Measurements from ENCODE around the gene ROCK1. TPM values are rescaled to one million over a fixed set of nuclear protein-coding genes. Genes with fewer than 3 reads are reported as not detected.

The ROCK1 gene
- total and polyA plus RNA-seq, 2 of the 8 experiments (the other 6 are each of a cell fraction or from before 2014, with no cell fraction given) = 4.2 to 48.9 TPM

- Histone ChIP-seq H3K79me1 (ENCODE audit: low read depth, low read length) (peaks cover 3% of the 10 kb centered on the region; the same call in 1 of the 2 replicates), H3K4me1 (replicated peaks in 1 of 4; ENCODE audit: control insufficient read depth in 3 of 4, insufficient read depth in 4 of 4, low read length in 3 of 4) (no peaks in the 10 kb centered on the region), H3K79me2 (ENCODE audit: control insufficient read depth in 1 of 2, insufficient read depth in 2 of 2, low read length in 2 of 2) (peaks cover 0 to 94% of the 10 kb centered on the region in 2 experiments; a peak in 3 of 4 replicates), H4K20me1 (replicated peaks in 1 of 2; ENCODE audit: control insufficient read depth in 1 of 2, insufficient read depth in 2 of 2, low read length in 2 of 2) (peaks cover 1 to 4% of the 10 kb centered on the region in 2 experiments), H2BK20ac (ENCODE audit: low read length) (no peak overlapping the region), H3K9me3 (ENCODE audit: insufficient read depth in 2 of 2, low read depth in 1 of 2, low read length in 1 of 2) (no peaks in the 10 kb centered on the region), H3K4me2 (ENCODE audit: insufficient read depth in 1 of 2, low read depth in 2 of 2, low read length in 2 of 2) (no peak overlapping the region), H3K4me3 (ENCODE audit: extremely low read depth in 1 of 4, insufficient read depth in 2 of 4, low read depth in 3 of 4, low read length in 4 of 4) (no peak overlapping the region), H2BK15ac (ENCODE audit: low read length) (no peak overlapping the region), H3K18ac (ENCODE audit: extremely low read depth, low read length) (no peak overlapping the region), H3K23ac (ENCODE audit: insufficient read length) (no peak overlapping the region), H3K27ac (ENCODE audit: low read depth, low read length) (no peak overlapping the region), H3K36me3 (ENCODE audit: control insufficient read depth in 2 of 4, insufficient read depth in 4 of 4, low read length in 3 of 4) (no peaks in the 10 kb centered on the region), H2AK5ac (ENCODE audit: low read depth, low read length) (no peak overlapping the region), H2AFZ (ENCODE audit: low read length) (no peak overlapping the region), H3K27me3 (replicated peaks in 1 of 4; ENCODE audit: control insufficient read depth in 3 of 4, extremely low read depth in 1 of 4, insufficient read depth in 3 of 4, low read length in 3 of 4) (no peaks in the 10 kb centered on the region), H4K8ac (ENCODE audit: extremely low read depth, insufficient read depth, low read length) (no peak overlapping the region), H2BK5ac (ENCODE audit: low read depth, low read length) (no peak overlapping the region), H3K4ac (replicated peaks; ENCODE audit: insufficient read length, low read depth, low read length) (no peak overlapping the region), H3K14ac (ENCODE audit: insufficient read length) (no peak overlapping the region), H4K91ac (replicated peaks; ENCODE audit: insufficient read length, low read length) (no peak overlapping the region), H3K23me2 (ENCODE audit: low read depth, low read length) (no peaks in the 10 kb centered on the region), H3K9ac (replicated peaks in 1 of 4; ENCODE audit: extremely low read depth in 1 of 4, low read depth in 3 of 4, low read length in 3 of 4) (no peak overlapping the region), H2BK12ac (ENCODE audit: low read depth, low read length) (no peak overlapping the region), H4K5ac (ENCODE audit: insufficient read length, low read depth, low read length) (no peak overlapping the region), H3K56ac (replicated peaks; ENCODE audit: insufficient read length, low read depth, low read length) (no peak overlapping the region), H2BK120ac (replicated peaks; ENCODE audit: low read depth, low read length) (no peak overlapping the region)
- CTCF ChIA-PET (ENCODE audit: partially characterized antibody) = no interaction called here
- DNase-seq (ENCODE audit: low read depth in 1 of 2, low spot score in 2 of 2) (no peak), FAIRE-seq (no peak)
- 93% methylated on average over 3 of the region's 3 CpGs; no CpG with 5 or more reads in 1 of the 2 experiments for WGBS, 2 experiments (ENCODE audit: extremely low coverage in 1 of 2, insufficient coverage in 1 of 2, insufficient read length in 1 of 2, insufficient replicate concordance in 2 of 2, low coverage in 1 of 2, low lambda C conversion rate in 2 of 2, missing lambda C conversion rate in 1 of 2)
- POLR2A ChIA-PET (ENCODE audit: partially characterized antibody) = no interaction called here
- no peak for TF ChIP-seq GABPA (IDR thresholded peaks at IDR 0.05; ENCODE audit: borderline replicate concordance, insufficient read depth, low read length)
- no peak for TF ChIP-seq JUN (IDR thresholded peaks at IDR 0.05; ENCODE audit: low read depth, low read length)
- TF ChIP-seq ASH2L (IDR thresholded peaks at IDR 0.05; ENCODE audit: low read length) = no peak
- TF ChIP-seq BRCA1 (IDR thresholded peaks at IDR 0.05; ENCODE audit: low read depth, low read length) = no peak
- no peak for TF ChIP-seq POLR2AphosphoS5 (IDR thresholded peaks at IDR 0.05; ENCODE audit: low read depth, low read length)
- TF ChIP-seq, protein P1, sequence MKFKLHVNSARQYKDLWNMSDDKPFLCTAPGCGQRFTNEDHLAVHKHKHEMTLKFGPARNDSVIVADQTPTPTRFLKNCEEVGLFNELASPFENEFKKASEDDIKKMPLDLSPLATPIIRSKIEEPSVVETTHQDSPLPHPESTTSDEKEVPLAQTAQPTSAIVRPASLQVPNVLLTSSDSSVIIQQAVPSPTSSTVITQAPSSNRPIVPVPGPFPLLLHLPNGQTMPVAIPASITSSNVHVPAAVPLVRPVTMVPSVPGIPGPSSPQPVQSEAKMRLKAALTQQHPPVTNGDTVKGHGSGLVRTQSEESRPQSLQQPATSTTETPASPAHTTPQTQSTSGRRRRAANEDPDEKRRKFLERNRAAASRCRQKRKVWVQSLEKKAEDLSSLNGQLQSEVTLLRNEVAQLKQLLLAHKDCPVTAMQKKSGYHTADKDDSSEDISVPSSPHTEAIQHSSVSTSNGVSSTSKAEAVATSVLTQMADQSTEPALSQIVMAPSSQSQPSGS (IDR thresholded peaks at IDR 0.05; ENCODE audit: low read length) = no peak
- no peak for TF ChIP-seq SAP30 (IDR thresholded peaks at IDR 0.05; ENCODE audit: insufficient read depth, insufficient replicate concordance, low read length)
- no peak for TF ChIP-seq SP2 (IDR thresholded peaks at IDR 0.05; ENCODE audit: low read length)
- no peak for TF ChIP-seq KDM1A (IDR thresholded peaks at IDR 0.05; ENCODE audit: borderline replicate concordance, low read length)
- no peak for TF ChIP-seq BACH1 (IDR thresholded peaks at IDR 0.05; ENCODE audit: low read length)
- TF ChIP-seq JUND (IDR thresholded peaks at IDR 0.05; ENCODE audit: low read length) = no peak
- no peak for TF ChIP-seq CHD1 (IDR thresholded peaks at IDR 0.05; ENCODE audit: low read depth, low read length)
- TF ChIP-seq FOSL1 (IDR thresholded peaks at IDR 0.05; ENCODE audit: insufficient read depth, low read depth, low read length) = no peak
- TF ChIP-seq SP1 (IDR thresholded peaks at IDR 0.05; ENCODE audit: low read depth, low read length) = no peak
Observed at GRCh38 chr18:21093133-21093532, 18.5 kb downstream of the ROCK1 start.

All from H1 (cell line).